ENCODE measurements around the gene NDUFB8.
A peak's percentile ranks its signal among the peaks of the same experiment; 100 is the strongest.

Gene NDUFB8

GRCh38 chr10:100537475-100537874 lies 7.8 kb upstream of the NDUFB8 start:
- Histone ChIP-seq H3K4me1 (ENCODE audit: insufficient read depth, poor library complexity, severe bottlenecking) (peaks cover 11% of the 10 kb centered on the region), H3K9me3 (ENCODE audit: severe bottlenecking) (no peaks in the 10 kb centered on the region), H3K27ac (ENCODE audit: poor library complexity, severe bottlenecking) (no peak overlapping the region), H3K36me3 (ENCODE audit: low read depth) (peaks cover 51% of the 10 kb centered on the region), H3K27me3 (ENCODE audit: insufficient read depth, poor library complexity, severe bottlenecking) (no peaks in the 10 kb centered on the region), H3K4me3 (ENCODE audit: severe bottlenecking) (no peak overlapping the region)
- ATAC-seq (ENCODE audit: low read depth) (no peak), DNase-seq (ENCODE audit: low spot score) (no peak)
- no peak for TF ChIP-seq CTCF (IDR thresholded peaks at IDR 0.05; ENCODE audit: poor library complexity, severe bottlenecking)

GRCh38 chr10:100535715-100536353 lies 6.2 kb upstream of the NDUFB8 start, which contains the start of gene HIF1AN:
Gene HIF1AN, plus strand, starts transcription at chr10:100535943. Its CDS starts 16 bp downstream, at chr10:100535959.
- Histone ChIP-seq H3K4me3 (ENCODE audit: severe bottlenecking) (peak within 1 kb of the TSS; percentile 81), H3K27me3 (ENCODE audit: insufficient read depth, poor library complexity, severe bottlenecking) (no peaks in the 10 kb centered on the region), H3K27ac (ENCODE audit: poor library complexity, severe bottlenecking) (peak within 1 kb of the TSS; percentile 32), H3K9me3 (ENCODE audit: severe bottlenecking) (no peaks in the 10 kb centered on the region), H3K36me3 (ENCODE audit: low read depth) (peaks cover 34% of the 10 kb centered on the region), H3K4me1 (ENCODE audit: insufficient read depth, poor library complexity, severe bottlenecking) (peaks cover 11% of the 10 kb centered on the region)
- peak; percentile 96 for TF ChIP-seq CTCF (IDR thresholded peaks at IDR 0.05; ENCODE audit: poor library complexity, severe bottlenecking)
- DNase-seq (ENCODE audit: low spot score): peak; percentile 91
- peak; percentile 97 for ATAC-seq (ENCODE audit: low read depth)

GRCh38 chr10:100535338-100535714 lies 5.7 kb upstream of the NDUFB8 start:
- peak overlapping the region; percentile 81 for H3K4me3 ChIP-seq (ENCODE audit: severe bottlenecking)
- no peak for TF ChIP-seq CTCF (IDR thresholded peaks at IDR 0.05; ENCODE audit: poor library complexity, severe bottlenecking)
- no peak for DNase-seq (ENCODE audit: low spot score)
- peaks cover 29% of the 10 kb centered on the region for H3K36me3 ChIP-seq (ENCODE audit: low read depth)
- peak; percentile 33; the same call in 2 of the 3 replicates for ATAC-seq (ENCODE audit: low read depth)
- peak overlapping the region; percentile 32 for H3K27ac ChIP-seq (ENCODE audit: poor library complexity, severe bottlenecking)
- H3K4me1 ChIP-seq (ENCODE audit: insufficient read depth, poor library complexity, severe bottlenecking): peaks cover 14% of the 10 kb centered on the region
- no peaks in the 10 kb centered on the region for H3K27me3 ChIP-seq (ENCODE audit: insufficient read depth, poor library complexity, severe bottlenecking)
- no peaks in the 10 kb centered on the region for H3K9me3 ChIP-seq (ENCODE audit: severe bottlenecking)

- Histone ChIP-seq H3K27ac (ENCODE audit: poor library complexity, severe bottlenecking) (no peak overlapping the region), H3K4me3 (ENCODE audit: severe bottlenecking) (no peak overlapping the region), H3K4me1 (ENCODE audit: insufficient read depth, poor library complexity, severe bottlenecking) (peaks cover 16% of the 10 kb centered on the region), H3K36me3 (ENCODE audit: low read depth) (peaks cover 23% of the 10 kb centered on the region), H3K9me3 (ENCODE audit: severe bottlenecking) (no peaks in the 10 kb centered on the region), H3K27me3 (ENCODE audit: insufficient read depth, poor library complexity, severe bottlenecking) (no peaks in the 10 kb centered on the region)
- no peak for ATAC-seq (ENCODE audit: low read depth)
- no peak for DNase-seq (ENCODE audit: low spot score)
- no peak for TF ChIP-seq CTCF (IDR thresholded peaks at IDR 0.05; ENCODE audit: poor library complexity, severe bottlenecking)
Observed at GRCh38 chr10:100534726-100535125, 5.1 kb upstream of the NDUFB8 start.

- peaks cover 21% of the 10 kb centered on the region for H3K4me1 ChIP-seq (ENCODE audit: insufficient read depth, poor library complexity, severe bottlenecking)
- DNase-seq (ENCODE audit: low spot score) (no peak), ATAC-seq (ENCODE audit: low read depth) (no peak)
- peaks cover 21% of the 10 kb centered on the region for H3K36me3 ChIP-seq (ENCODE audit: low read depth)
- H3K27ac ChIP-seq (ENCODE audit: poor library complexity, severe bottlenecking): no peak overlapping the region
- H3K9me3 ChIP-seq (ENCODE audit: severe bottlenecking): no peaks in the 10 kb centered on the region
- no peak for TF ChIP-seq CTCF (IDR thresholded peaks at IDR 0.05; ENCODE audit: poor library complexity, severe bottlenecking)
- no peaks in the 10 kb centered on the region for H3K27me3 ChIP-seq (ENCODE audit: insufficient read depth, poor library complexity, severe bottlenecking)
- no peak overlapping the region for H3K4me3 ChIP-seq (ENCODE audit: severe bottlenecking)
Observed at GRCh38 chr10:100531761-100532160, 2.1 kb upstream of the NDUFB8 start.
